NK-92 treated with Interleukin-12 subunit alpha and Interleukin-12 subunit beta, amount 100 ng/mL, for 24 hours (cell line): ENCODE measurements around the gene PEX5L.
"Not testable (repeated sequence)": the region's sequence is repeated elsewhere in the genome, so short reads cannot be mapped to it uniquely, and the experiment has no call there.

Experiments
- DNase-seq: peaks from one replicate; lab custom pipeline; 2025; lab: John Stamatoyannopoulos, UW

The PEX5L gene

GRCh38 chr3:179833294-179833693 is 203.4 kb downstream of the PEX5L start:
- no peak for DNase-seq

- DNase-seq: no peak
Observed at GRCh38 chr3:179832333-179832854, 204.3 kb downstream of the PEX5L start.

GRCh38 chr3:179829401-179829800 is 207.3 kb downstream of the PEX5L start:
- no peak for DNase-seq

- DNase-seq: no peak
Observed at GRCh38 chr3:179828738-179829137, 208.0 kb downstream of the PEX5L start.

GRCh38 chr3:179826247-179826637 is 210.5 kb downstream of the PEX5L start:
- DNase-seq: no peak

- DNase-seq: no peak
Observed at GRCh38 chr3:179825527-179826246, 211.1 kb downstream of the PEX5L start.

GRCh38 chr3:179822296-179822695 is 214.4 kb downstream of the PEX5L start:
- DNase-seq: no peak

GRCh38 chr3:179819379-179819778 is 217.4 kb downstream of the PEX5L start:
- no peak for DNase-seq

GRCh38 chr3:179812096-179812382 is 224.7 kb downstream of the PEX5L start:
- DNase-seq: no peak

- DNase-seq: no peak
Observed at GRCh38 chr3:179811321-179812095, 225.2 kb downstream of the PEX5L start.

GRCh38 chr3:179809639-179810038 is 227.1 kb downstream of the PEX5L start:
- no peak for DNase-seq

GRCh38 chr3:179807588-179807987 is 229.1 kb downstream of the PEX5L start:
- DNase-seq: no peak

GRCh38 chr3:179806177-179806576 is 230.6 kb downstream of the PEX5L start:
- no peak for DNase-seq

- DNase-seq: no peak
Observed at GRCh38 chr3:179801856-179802255, 234.9 kb downstream of the PEX5L start.

- no peak for DNase-seq
Observed at GRCh38 chr3:179801263-179801662, 235.5 kb downstream of the PEX5L start.

- DNase-seq: no peak
Observed at GRCh38 chr3:179797192-179797591, 239.5 kb downstream of the PEX5L start.

GRCh38 chr3:179796421-179796820 is 240.3 kb downstream of the PEX5L start:
- DNase-seq: no peak

GRCh38 chr3:179794355-179794754 is 242.4 kb downstream of the PEX5L start:
- DNase-seq: no peak

GRCh38 chr3:179791793-179792192 is 244.9 kb downstream of the PEX5L start:
- no peak for DNase-seq

- DNase-seq: no peak
Observed at GRCh38 chr3:179788996-179789395, 247.7 kb downstream of the PEX5L start.

- not testable (repeated sequence) for DNase-seq
Observed at GRCh38 chr3:179782841-179783240, 253.9 kb downstream of the PEX5L start.

- no peak for DNase-seq
Observed at GRCh38 chr3:179775416-179776122, 261.2 kb downstream of the PEX5L start.

- no peak for DNase-seq
Observed at GRCh38 chr3:179772297-179772696, 264.4 kb downstream of the PEX5L start.
